ENCODE measurements around the gene SETD3.

- no peak for TF ChIP-seq CTCF (IDR thresholded peaks at IDR 0.05; ENCODE audit: insufficient read depth, low read depth, low read length)
- no peak for TF ChIP-seq EZH2 (IDR thresholded peaks at IDR 0.05; ENCODE audit: insufficient read depth, low read length)
Observed at GRCh38 chr14:99472937-99473336, 7.7 kb downstream of the SETD3 start.
